ENCODE results near the gene COX17.

Gene COX17

DNA sequence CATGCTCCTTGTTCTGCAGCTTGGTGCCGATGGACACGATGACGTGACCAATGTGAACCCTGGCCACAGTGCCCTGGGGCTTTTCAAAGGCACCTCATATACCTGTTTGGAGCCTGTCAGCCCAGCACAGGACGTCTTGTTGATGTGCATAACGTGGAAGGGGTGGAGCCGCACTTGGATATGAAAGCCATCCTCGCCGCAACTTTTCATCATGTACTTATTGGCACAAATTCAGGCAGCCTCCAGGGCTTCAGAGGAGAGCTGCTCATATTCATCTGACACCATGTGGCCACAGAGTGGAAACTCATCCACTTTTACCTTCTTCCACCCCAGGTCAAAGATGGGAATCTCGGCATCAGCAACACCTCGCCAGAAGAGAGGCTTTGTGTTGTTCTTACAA is 41.5 kb downstream of the COX17 start:
- no peaks in the 10 kb centered on the region for H3K27me3 ChIP-seq (ENCODE audit: control insufficient read depth in 2 of 2, insufficient read depth in 2 of 2, low read length in 2 of 2)
- H3K4me1 ChIP-seq (ENCODE audit: control insufficient read depth in 2 of 2, insufficient read depth in 2 of 2, low read length in 2 of 2), result peaks cover 3 to 4% of the 10 kb centered on the region in 2 donors
- no peak overlapping the region for H3K27ac ChIP-seq (ENCODE audit: low read depth in 2 of 2, low read length in 2 of 2)
- no peaks in the 10 kb centered on the region for H3K36me3 ChIP-seq (ENCODE audit: control insufficient read depth in 2 of 2, insufficient read depth in 2 of 2, low read length in 2 of 2)
- no peak overlapping the region for H3K9ac ChIP-seq (ENCODE audit: low read depth in 1 of 2, low read length in 2 of 2)
- no peak overlapping the region for H3K4me3 ChIP-seq (ENCODE audit: low read length in 2 of 2)
- H3K9me3 ChIP-seq (ENCODE audit: control insufficient read depth in 2 of 2, low read length in 2 of 2), result no peaks in the 10 kb centered on the region

DNA sequence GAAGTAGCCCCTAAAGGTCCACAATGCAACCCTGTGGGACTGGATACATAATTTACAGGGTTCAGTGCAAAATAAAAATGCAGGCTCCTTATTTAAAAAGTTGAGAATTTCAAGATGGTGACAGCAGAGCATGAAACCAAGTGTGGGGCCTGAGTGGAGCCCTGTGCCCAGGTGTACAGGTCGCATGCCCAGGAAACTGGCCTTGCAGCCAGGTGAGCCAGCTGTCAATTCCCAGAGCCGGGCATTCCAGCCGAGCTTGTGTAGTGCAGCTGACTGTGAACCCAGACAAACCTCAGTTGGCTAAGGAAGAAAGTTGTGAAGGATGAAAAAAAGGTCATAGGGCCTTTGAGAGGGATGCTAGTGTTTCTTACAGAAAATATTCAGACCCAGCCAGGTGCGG is 44.4 kb downstream of the COX17 start:
- peaks cover 3% of the 10 kb centered on the region in 2 donors for H3K4me1 ChIP-seq (ENCODE audit: control insufficient read depth in 2 of 2, insufficient read depth in 2 of 2, low read length in 2 of 2)
- no peak overlapping the region for H3K9ac ChIP-seq (ENCODE audit: low read depth in 1 of 2, low read length in 2 of 2)
- no peaks in the 10 kb centered on the region for H3K27me3 ChIP-seq (ENCODE audit: control insufficient read depth in 2 of 2, insufficient read depth in 2 of 2, low read length in 2 of 2)
- H3K4me3 ChIP-seq (ENCODE audit: low read length in 2 of 2), result no peak overlapping the region
- H3K27ac ChIP-seq (ENCODE audit: low read depth in 2 of 2, low read length in 2 of 2), result no peak overlapping the region
- no peaks in the 10 kb centered on the region for H3K36me3 ChIP-seq (ENCODE audit: control insufficient read depth in 2 of 2, insufficient read depth in 2 of 2, low read length in 2 of 2)
- no peaks in the 10 kb centered on the region for H3K9me3 ChIP-seq (ENCODE audit: control insufficient read depth in 2 of 2, low read length in 2 of 2)

DNA sequence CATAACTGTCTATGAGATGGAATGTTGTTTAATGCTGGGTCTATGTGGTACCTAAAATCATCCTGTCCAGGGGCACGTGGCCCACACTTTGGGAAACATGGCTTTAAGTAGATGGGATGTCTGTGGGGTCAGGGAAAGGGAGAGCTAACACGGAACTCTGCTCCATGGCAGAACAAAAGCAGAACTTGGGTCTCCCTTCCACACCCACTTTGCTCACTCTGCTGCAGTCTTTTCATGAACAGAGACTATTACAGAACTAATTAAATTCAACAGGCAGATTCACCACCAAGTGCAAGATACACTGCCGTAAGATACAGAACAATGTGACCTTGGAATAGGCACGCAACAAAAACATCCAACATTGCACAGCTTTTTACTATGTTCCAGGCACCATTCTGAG is 45.0 kb downstream of the COX17 start:
- H3K27me3 ChIP-seq (ENCODE audit: control insufficient read depth in 2 of 2, insufficient read depth in 2 of 2, low read length in 2 of 2), result no peaks in the 10 kb centered on the region
- H3K4me1 ChIP-seq (ENCODE audit: control insufficient read depth in 2 of 2, insufficient read depth in 2 of 2, low read length in 2 of 2), result no peaks in the 10 kb centered on the region
- H3K9ac ChIP-seq (ENCODE audit: low read depth in 1 of 2, low read length in 2 of 2), result no peak overlapping the region
- no peaks in the 10 kb centered on the region for H3K9me3 ChIP-seq (ENCODE audit: control insufficient read depth in 2 of 2, low read length in 2 of 2)
- H3K27ac ChIP-seq (ENCODE audit: low read depth in 2 of 2, low read length in 2 of 2), result no peak overlapping the region
- H3K4me3 ChIP-seq (ENCODE audit: low read length in 2 of 2), result no peak overlapping the region
- H3K36me3 ChIP-seq (ENCODE audit: control insufficient read depth in 2 of 2, insufficient read depth in 2 of 2, low read length in 2 of 2), result no peaks in the 10 kb centered on the region

DNA sequence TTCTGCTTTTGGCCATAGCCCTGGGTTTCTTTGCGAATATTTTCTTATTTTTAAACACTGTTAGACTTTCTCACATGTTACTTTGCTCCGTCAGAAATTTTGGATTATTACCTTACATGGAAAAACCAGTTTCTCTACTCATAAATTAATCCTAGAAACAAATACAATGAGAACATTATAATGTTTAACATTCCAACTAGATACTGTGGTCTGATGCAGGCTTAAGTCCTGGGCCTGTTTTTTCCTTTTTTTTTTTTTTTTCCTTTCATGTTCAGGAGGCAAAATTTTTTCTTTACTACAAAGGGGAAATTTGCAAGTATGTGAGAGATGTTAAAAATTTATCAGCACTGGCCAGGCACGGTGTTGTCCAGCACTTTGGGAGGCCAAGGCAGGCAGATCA is 45.7 kb downstream of the COX17 start:
- no peak overlapping the region for H3K9ac ChIP-seq (ENCODE audit: low read depth in 1 of 2, low read length in 2 of 2)
- H3K4me1 ChIP-seq (ENCODE audit: control insufficient read depth in 2 of 2, insufficient read depth in 2 of 2, low read length in 2 of 2), result no peaks in the 10 kb centered on the region
- no peaks in the 10 kb centered on the region for H3K36me3 ChIP-seq (ENCODE audit: control insufficient read depth in 2 of 2, insufficient read depth in 2 of 2, low read length in 2 of 2)
- H3K4me3 ChIP-seq (ENCODE audit: low read length in 2 of 2), result no peak overlapping the region
- H3K27ac ChIP-seq (ENCODE audit: low read depth in 2 of 2, low read length in 2 of 2), result no peak overlapping the region
- H3K27me3 ChIP-seq (ENCODE audit: control insufficient read depth in 2 of 2, insufficient read depth in 2 of 2, low read length in 2 of 2), result no peaks in the 10 kb centered on the region
- no peaks in the 10 kb centered on the region for H3K9me3 ChIP-seq (ENCODE audit: control insufficient read depth in 2 of 2, low read length in 2 of 2)

DNA sequence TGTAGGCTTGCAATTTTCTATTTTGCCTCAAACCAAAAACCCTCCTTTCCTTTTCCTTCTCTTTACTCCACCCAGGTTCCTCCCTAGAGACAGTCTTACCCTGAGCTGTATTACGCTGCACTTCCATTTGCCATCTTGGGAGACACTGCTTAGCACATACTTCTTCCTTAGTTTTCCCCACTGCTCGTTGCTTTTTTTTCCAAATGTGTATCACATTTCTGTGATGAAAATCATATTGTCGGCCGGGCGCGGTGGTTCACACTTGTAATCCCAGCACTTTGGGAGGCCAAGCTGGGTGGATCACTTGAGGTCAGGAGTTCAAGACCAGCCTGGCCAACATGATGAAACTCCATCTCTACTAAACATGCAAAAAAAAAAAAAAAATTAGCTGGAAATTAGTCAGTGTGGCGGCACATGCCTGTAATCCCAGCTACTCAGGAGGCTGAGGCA is 46.3 kb downstream of the COX17 start:
- Histone ChIP-seq H3K9ac (ENCODE audit: low read depth in 1 of 2, low read length in 2 of 2) (no peak overlapping the region), H3K36me3 (ENCODE audit: control insufficient read depth in 2 of 2, insufficient read depth in 2 of 2, low read length in 2 of 2) (no peaks in the 10 kb centered on the region), H3K27ac (ENCODE audit: low read depth in 2 of 2, low read length in 2 of 2) (peak overlapping the region in 1 of 2 donors; percentile 6), H3K9me3 (ENCODE audit: control insufficient read depth in 2 of 2, low read length in 2 of 2) (no peaks in the 10 kb centered on the region), H3K4me3 (ENCODE audit: low read length in 2 of 2) (no peak overlapping the region), H3K4me1 (ENCODE audit: control insufficient read depth in 2 of 2, insufficient read depth in 2 of 2, low read length in 2 of 2) (no peaks in the 10 kb centered on the region), H3K27me3 (ENCODE audit: control insufficient read depth in 2 of 2, insufficient read depth in 2 of 2, low read length in 2 of 2) (no peaks in the 10 kb centered on the region)

DNA sequence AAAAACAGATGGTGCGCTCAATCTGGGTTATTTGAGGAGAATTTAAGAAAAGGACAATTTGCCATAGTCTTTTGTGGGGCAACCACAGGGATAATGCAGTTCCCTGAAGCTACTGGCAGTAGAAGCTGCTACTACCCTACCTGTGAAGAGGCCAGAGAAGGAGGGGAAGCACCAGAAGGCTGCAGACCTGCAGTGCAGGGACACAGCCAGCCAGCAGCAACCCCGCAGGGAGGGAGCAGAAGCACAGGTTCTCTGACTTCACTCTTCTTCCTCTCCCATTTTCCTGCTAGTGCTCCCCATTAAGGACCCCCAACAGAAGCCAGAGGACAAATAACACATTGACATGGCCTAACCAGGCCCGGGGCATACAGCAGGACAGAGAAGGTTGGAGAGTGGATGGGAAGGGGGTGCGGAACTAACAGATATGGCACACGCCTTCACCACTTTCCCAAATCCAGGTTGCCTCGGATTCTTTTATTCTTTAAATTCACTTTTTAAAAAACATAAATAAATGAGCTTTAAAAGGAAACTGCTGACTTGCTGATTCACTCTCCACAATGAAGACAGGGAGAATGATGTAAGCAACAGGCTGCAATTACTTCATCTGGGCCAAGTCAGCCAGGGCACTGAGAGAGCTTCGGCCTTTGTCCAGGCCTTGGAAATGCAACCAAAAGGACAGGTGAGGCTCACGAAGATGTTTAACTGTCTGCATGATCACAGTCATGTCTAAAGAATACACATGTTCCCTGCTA is 46.9 kb downstream of the COX17 start:
- no peaks in the 10 kb centered on the region for H3K9me3 ChIP-seq (ENCODE audit: control insufficient read depth in 2 of 2, low read length in 2 of 2)
- H3K9ac ChIP-seq (ENCODE audit: low read depth in 1 of 2, low read length in 2 of 2), result no peak overlapping the region
- no peaks in the 10 kb centered on the region for H3K27me3 ChIP-seq (ENCODE audit: control insufficient read depth in 2 of 2, insufficient read depth in 2 of 2, low read length in 2 of 2)
- H3K4me3 ChIP-seq (ENCODE audit: low read length in 2 of 2), result no peak overlapping the region
- peak overlapping the region in 1 of 2 donors; percentile 6 for H3K27ac ChIP-seq (ENCODE audit: low read depth in 2 of 2, low read length in 2 of 2)
- no peaks in the 10 kb centered on the region for H3K36me3 ChIP-seq (ENCODE audit: control insufficient read depth in 2 of 2, insufficient read depth in 2 of 2, low read length in 2 of 2)
- H3K4me1 ChIP-seq (ENCODE audit: control insufficient read depth in 2 of 2, insufficient read depth in 2 of 2, low read length in 2 of 2), result no peaks in the 10 kb centered on the region

DNA sequence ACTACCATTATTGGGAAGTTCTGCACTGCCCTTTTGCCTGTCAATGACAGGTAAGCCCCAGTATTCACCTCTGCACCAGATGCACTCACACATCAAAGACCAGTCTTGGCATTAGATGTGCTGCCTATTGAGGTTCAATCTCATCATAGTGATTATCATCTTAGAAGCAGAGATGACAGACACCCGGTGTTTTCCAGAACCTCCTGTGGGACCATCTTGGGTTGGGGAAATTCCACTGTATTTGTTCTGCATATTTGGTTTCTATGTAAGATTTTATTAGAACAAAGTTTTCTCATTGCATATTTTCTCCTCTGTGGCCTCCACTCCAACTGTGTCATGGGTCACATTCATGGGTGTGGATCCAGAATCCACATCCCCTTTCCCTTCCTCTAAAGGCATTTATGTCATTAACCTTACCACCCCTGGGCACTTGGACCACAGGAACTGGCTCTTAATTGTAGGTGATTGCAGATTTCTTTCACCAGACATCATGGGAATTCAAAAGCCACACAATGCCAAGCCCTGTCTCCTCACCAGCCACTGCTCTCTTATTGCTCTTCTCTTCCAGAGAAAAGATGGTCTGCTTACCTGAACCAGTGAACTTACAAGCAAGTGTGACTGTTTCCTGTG is 48.3 kb downstream of the COX17 start:
- Histone ChIP-seq H3K27me3 (ENCODE audit: control insufficient read depth in 2 of 2, insufficient read depth in 2 of 2, low read length in 2 of 2) (no peaks in the 10 kb centered on the region), H3K9ac (ENCODE audit: low read depth in 1 of 2, low read length in 2 of 2) (no peak overlapping the region), H3K4me1 (ENCODE audit: control insufficient read depth in 2 of 2, insufficient read depth in 2 of 2, low read length in 2 of 2) (no peaks in the 10 kb centered on the region), H3K4me3 (ENCODE audit: low read length in 2 of 2) (no peak overlapping the region), H3K27ac (ENCODE audit: low read depth in 2 of 2, low read length in 2 of 2) (no peak overlapping the region), H3K9me3 (ENCODE audit: control insufficient read depth in 2 of 2, low read length in 2 of 2) (no peaks in the 10 kb centered on the region), H3K36me3 (ENCODE audit: control insufficient read depth in 2 of 2, insufficient read depth in 2 of 2, low read length in 2 of 2) (no peaks in the 10 kb centered on the region)

DNA sequence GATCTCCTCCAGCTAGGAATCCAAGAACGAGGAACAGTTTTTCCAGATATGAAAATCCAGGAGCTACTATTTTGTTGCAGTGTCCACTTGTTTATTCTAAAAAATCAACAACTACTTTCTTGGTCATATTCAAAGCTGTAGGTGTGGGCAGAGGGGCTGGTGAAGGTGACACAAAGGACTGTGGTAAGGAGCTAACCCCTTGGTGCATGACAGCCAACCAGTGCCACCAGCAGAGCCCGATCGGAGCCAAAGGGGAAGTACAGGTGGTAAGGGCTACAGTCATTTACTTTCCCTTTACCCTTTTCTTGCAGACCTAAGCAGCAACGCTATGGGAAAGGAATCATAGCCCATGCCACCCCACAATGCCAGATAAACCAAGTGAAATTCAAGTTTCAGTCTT is 48.8 kb downstream of the COX17 start:
- no peak overlapping the region for H3K9ac ChIP-seq (ENCODE audit: low read depth in 1 of 2, low read length in 2 of 2)
- no peaks in the 10 kb centered on the region for H3K9me3 ChIP-seq (ENCODE audit: control insufficient read depth in 2 of 2, low read length in 2 of 2)
- no peak overlapping the region for H3K4me3 ChIP-seq (ENCODE audit: low read length in 2 of 2)
- H3K27ac ChIP-seq (ENCODE audit: low read depth in 2 of 2, low read length in 2 of 2), result no peak overlapping the region
- no peaks in the 10 kb centered on the region for H3K4me1 ChIP-seq (ENCODE audit: control insufficient read depth in 2 of 2, insufficient read depth in 2 of 2, low read length in 2 of 2)
- H3K36me3 ChIP-seq (ENCODE audit: control insufficient read depth in 2 of 2, insufficient read depth in 2 of 2, low read length in 2 of 2), result no peaks in the 10 kb centered on the region
- no peaks in the 10 kb centered on the region for H3K27me3 ChIP-seq (ENCODE audit: control insufficient read depth in 2 of 2, insufficient read depth in 2 of 2, low read length in 2 of 2)

DNA sequence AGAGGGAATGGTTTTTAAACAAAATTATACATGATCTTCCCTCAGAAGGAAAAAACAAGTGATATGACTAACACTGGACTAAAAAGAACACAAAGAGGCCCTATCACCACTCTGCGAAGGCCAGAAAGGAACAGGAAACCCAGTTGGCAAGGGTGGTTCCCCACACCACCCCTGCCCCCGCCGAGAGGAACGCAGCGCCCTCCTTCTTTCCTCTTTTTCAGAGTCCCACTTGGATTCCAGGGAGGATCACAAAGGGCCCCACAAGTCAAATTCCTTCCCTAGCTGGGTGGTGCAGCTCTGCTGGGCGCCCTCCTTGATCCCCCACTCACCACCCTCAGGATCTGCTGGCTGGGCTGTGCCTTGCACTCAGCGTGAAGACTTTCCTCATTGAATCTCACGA is 49.7 kb downstream of the COX17 start:
- Histone ChIP-seq H3K9ac (ENCODE audit: low read depth in 1 of 2, low read length in 2 of 2) (no peak overlapping the region), H3K9me3 (ENCODE audit: control insufficient read depth in 2 of 2, low read length in 2 of 2) (no peaks in the 10 kb centered on the region), H3K4me3 (ENCODE audit: low read length in 2 of 2) (no peak overlapping the region), H3K4me1 (ENCODE audit: control insufficient read depth in 2 of 2, insufficient read depth in 2 of 2, low read length in 2 of 2) (no peaks in the 10 kb centered on the region), H3K27me3 (ENCODE audit: control insufficient read depth in 2 of 2, insufficient read depth in 2 of 2, low read length in 2 of 2) (no peaks in the 10 kb centered on the region), H3K36me3 (ENCODE audit: control insufficient read depth in 2 of 2, insufficient read depth in 2 of 2, low read length in 2 of 2) (no peaks in the 10 kb centered on the region), H3K27ac (ENCODE audit: low read depth in 2 of 2, low read length in 2 of 2) (peak overlapping the region in 1 of 2 donors; percentile 3)

DNA sequence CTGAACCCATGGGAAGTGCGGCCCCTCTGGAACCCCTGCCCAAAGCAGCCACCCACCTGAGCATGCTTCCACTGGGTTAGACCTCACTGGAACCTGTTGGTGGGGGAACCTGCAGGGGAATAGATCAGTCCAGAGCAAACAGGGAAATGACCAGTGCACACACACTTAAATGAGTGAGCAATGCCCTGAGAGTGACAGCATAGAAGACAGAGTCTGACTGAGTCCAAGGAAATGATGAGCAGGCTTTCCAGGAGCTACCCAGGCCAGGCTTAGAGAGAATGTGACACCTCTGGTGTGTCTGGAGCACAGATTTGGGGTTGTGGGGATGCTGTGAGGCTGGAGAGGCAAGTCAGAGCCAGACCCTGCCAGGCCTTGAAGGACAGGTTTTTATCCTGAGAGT is 51.0 kb downstream of the COX17 start:
- H3K27ac ChIP-seq (ENCODE audit: low read depth in 2 of 2, low read length in 2 of 2), result no peak overlapping the region
- no peak overlapping the region for H3K9ac ChIP-seq (ENCODE audit: low read depth in 1 of 2, low read length in 2 of 2)
- no peaks in the 10 kb centered on the region for H3K36me3 ChIP-seq (ENCODE audit: control insufficient read depth in 2 of 2, insufficient read depth in 2 of 2, low read length in 2 of 2)
- H3K27me3 ChIP-seq (ENCODE audit: control insufficient read depth in 2 of 2, insufficient read depth in 2 of 2, low read length in 2 of 2), result no peaks in the 10 kb centered on the region
- H3K4me3 ChIP-seq (ENCODE audit: low read length in 2 of 2), result no peak overlapping the region
- H3K4me1 ChIP-seq (ENCODE audit: control insufficient read depth in 2 of 2, insufficient read depth in 2 of 2, low read length in 2 of 2), result no peaks in the 10 kb centered on the region
- H3K9me3 ChIP-seq (ENCODE audit: control insufficient read depth in 2 of 2, low read length in 2 of 2), result no peaks in the 10 kb centered on the region
